ENCODE results near the gene WDFY3. TPM values are rescaled to one million over a fixed set of nuclear protein-coding genes. Genes with fewer than 3 reads are reported as not detected.

The WDFY3 gene
- polyA plus RNA-seq, 1 of the 3 experiments (the other 2 are of a cell fraction) = 13.8 TPM

- Histone ChIP-seq H3K4me1 (ENCODE audit: control insufficient read depth in 1 of 2, insufficient read depth in 2 of 2, low read depth in 1 of 2, low read length in 1 of 2) (no peaks in the 10 kb centered on the region), H3K9me2 (no peaks in the 10 kb centered on the region), H3K79me2 (ENCODE audit: insufficient read depth) (no peaks in the 10 kb centered on the region), H3K36me3 (replicated peaks in 1 of 2; ENCODE audit: control insufficient read depth in 1 of 2, insufficient read depth in 2 of 2, low read length in 1 of 2) (no peaks in the 10 kb centered on the region), H3K4me3 (ENCODE audit: low read depth in 2 of 2, low read length in 1 of 2) (no peak overlapping the region), H4K20me1 (ENCODE audit: insufficient read depth) (no peaks in the 10 kb centered on the region), H3K27me3 (ENCODE audit: insufficient read depth) (no peaks in the 10 kb centered on the region), H3K4me2 (no peak overlapping the region), H3K9me3 (no peaks in the 10 kb centered on the region), H2AFZ (ENCODE audit: low read depth) (no peak overlapping the region), H3K27ac (ENCODE audit: low read depth in 2 of 2, low read length in 1 of 2) (no peak overlapping the region), H3F3A (replicated peaks; ENCODE audit: insufficient read depth) (no peaks in the 10 kb centered on the region), H3K9ac (no peak overlapping the region)
- DNase-seq = no peak
- POLR2A ChIA-PET = no interaction called here
- no peak for TF ChIP-seq MXI1 (IDR thresholded peaks at IDR 0.05; ENCODE audit: low read depth, low read length)
- TF ChIP-seq FOXJ3 (CRISPR knock-in tag; IDR thresholded peaks at IDR 0.05) = no peak
- TF ChIP-seq RAD21 (IDR thresholded peaks at IDR 0.05; ENCODE audit: low read length) = no peak
- CTCF ChIA-PET = no interaction called here
- WGBS (ENCODE audit: low lambda C conversion rate) = 82% methylated on average over 1 of the region's 1 CpG
These were observed 315.0 kb downstream of the WDFY3 start for GRCh38 chr4:84651499-84651898.

GRCh38 chr4:84648863-84649647 is 317.4 kb downstream of the WDFY3 start:
- 68% methylated on average over 10 of the region's 10 CpGs for WGBS (ENCODE audit: low lambda C conversion rate)
- Histone ChIP-seq H3K9me2 (no peaks in the 10 kb centered on the region), H3K79me2 (ENCODE audit: insufficient read depth) (no peaks in the 10 kb centered on the region), H3K36me3 (replicated peaks in 1 of 2; ENCODE audit: control insufficient read depth in 1 of 2, insufficient read depth in 2 of 2, low read length in 1 of 2) (no peaks in the 10 kb centered on the region), H3K9ac (no peak overlapping the region), H3K4me2 (no peak overlapping the region), H3F3A (replicated peaks; ENCODE audit: insufficient read depth) (no peaks in the 10 kb centered on the region), H4K20me1 (ENCODE audit: insufficient read depth) (no peaks in the 10 kb centered on the region), H3K4me3 (ENCODE audit: low read depth in 2 of 2, low read length in 1 of 2) (no peak overlapping the region), H3K9me3 (no peaks in the 10 kb centered on the region), H3K4me1 (ENCODE audit: control insufficient read depth in 1 of 2, insufficient read depth in 2 of 2, low read depth in 1 of 2, low read length in 1 of 2) (no peaks in the 10 kb centered on the region), H3K27ac (ENCODE audit: low read depth in 2 of 2, low read length in 1 of 2) (no peak overlapping the region), H2AFZ (ENCODE audit: low read depth) (no peak overlapping the region), H3K27me3 (ENCODE audit: insufficient read depth) (no peaks in the 10 kb centered on the region)
- DNase-seq = no peak
- TF ChIP-seq CHD2 (IDR thresholded peaks at IDR 0.05; ENCODE audit: low read length, partially characterized antibody) (no peak), PBX3 (IDR thresholded peaks at IDR 0.05) (no peak), USF1 (IDR thresholded peaks at IDR 0.05; ENCODE audit: borderline replicate concordance, low read depth) (no peak), IRF3 (IDR thresholded peaks at IDR 0.05; ENCODE audit: low read depth, low read length) (no peak), TAF1 (IDR thresholded peaks at IDR 0.05; ENCODE audit: borderline replicate concordance, low read depth, low read length) (no peak), RFX5 (IDR thresholded peaks at IDR 0.05; ENCODE audit: low read length) (no peak)
- ChIA-PET POLR2A (no interaction called here), CTCF (no interaction called here)

Measured in SK-N-SH (cell line).